Mesothelial cell of epicardium (in vitro differentiated cells): ENCODE measurements around the gene ABI2. TPM values are rescaled to one million over a fixed set of nuclear protein-coding genes. Genes with fewer than 3 reads are reported as not detected.

Source experiments
- DNase-seq, 2 experiments: peaks; one replicate each; pipeline ENCODE4 v3.0.0; 2021; ENCODE audit warnings: low spot score in 2 of 2; ENCODE audit not compliant: unreplicated experiment in 2 of 2
- H3K27ac Mint-ChIP-seq: 2 replicates; pipeline ENCODE4 v1.8.0; 2021; ENCODE audit warnings: mixed read lengths
- H3K27me3 Mint-ChIP-seq: 2 replicates; pipeline ENCODE4 v1.8.0; 2021; ENCODE audit warnings: low read depth, mixed read lengths
- H3K36me3 Mint-ChIP-seq: 2 replicates; pipeline ENCODE4 v1.8.0; 2021; ENCODE audit warnings: mixed read lengths
- H3K4me1 Mint-ChIP-seq: 2 replicates; pipeline ENCODE4 v1.8.0; 2021; ENCODE audit warnings: mixed read lengths
- H3K4me3 Mint-ChIP-seq: 2 replicates; pipeline ENCODE4 v1.8.0; 2021; ENCODE audit warnings: mild to moderate bottlenecking, moderate library complexity, mixed read lengths
- H3K9me3 Mint-ChIP-seq: 2 replicates; pipeline ENCODE4 v1.8.0; 2021; ENCODE audit warnings: mixed read lengths
- total RNA-seq: library from RNA; stranded (reverse); gene quantifications from 3 replicates; pipeline ENCODE4 v1.2.1, GENCODE V29; 2021
- TF ChIP-seq, protein P1 (sequence below): fragments of 200-600 bp; sonication (generic); IDR thresholded peaks from one replicate; pipeline ENCODE4 v1.5.0; 2021; ENCODE audit warnings: antibody characterized with exemption; ENCODE audit not compliant: unreplicated experiment

The ABI2 gene
- total RNA-seq, 1 donor from 2014 or later, result 118 TPM

DNA sequence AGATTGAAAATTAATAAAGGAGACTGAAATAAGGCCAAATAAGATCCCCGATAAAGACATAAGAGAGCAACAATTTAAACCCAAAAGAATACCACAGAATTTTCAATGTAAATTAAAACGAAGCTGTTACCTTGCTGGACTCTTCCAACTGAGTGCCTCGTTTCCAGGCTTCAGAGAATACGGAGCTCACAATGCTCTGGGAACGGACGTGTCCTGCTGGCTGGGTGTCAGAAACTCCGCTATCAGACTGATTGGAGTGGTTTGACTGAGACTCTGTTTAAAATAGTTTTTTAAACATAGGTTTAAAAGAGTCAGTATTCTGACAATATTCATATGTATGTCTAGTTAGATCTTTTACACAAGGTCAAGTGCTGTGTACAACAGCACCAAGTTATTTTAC lies 116.5 kb downstream of the ABI2 start:
- Mint-ChIP-seq H3K4me1 (peaks cover 12% of the 10 kb centered on the region), H3K27me3 (no peaks in the 10 kb centered on the region), H3K36me3 (peaks cover 20% of the 10 kb centered on the region), H3K9me3 (no peaks in the 10 kb centered on the region), H3K27ac (no peak overlapping the region), H3K4me3 (no peak overlapping the region)
- TF ChIP-seq, protein P1, sequence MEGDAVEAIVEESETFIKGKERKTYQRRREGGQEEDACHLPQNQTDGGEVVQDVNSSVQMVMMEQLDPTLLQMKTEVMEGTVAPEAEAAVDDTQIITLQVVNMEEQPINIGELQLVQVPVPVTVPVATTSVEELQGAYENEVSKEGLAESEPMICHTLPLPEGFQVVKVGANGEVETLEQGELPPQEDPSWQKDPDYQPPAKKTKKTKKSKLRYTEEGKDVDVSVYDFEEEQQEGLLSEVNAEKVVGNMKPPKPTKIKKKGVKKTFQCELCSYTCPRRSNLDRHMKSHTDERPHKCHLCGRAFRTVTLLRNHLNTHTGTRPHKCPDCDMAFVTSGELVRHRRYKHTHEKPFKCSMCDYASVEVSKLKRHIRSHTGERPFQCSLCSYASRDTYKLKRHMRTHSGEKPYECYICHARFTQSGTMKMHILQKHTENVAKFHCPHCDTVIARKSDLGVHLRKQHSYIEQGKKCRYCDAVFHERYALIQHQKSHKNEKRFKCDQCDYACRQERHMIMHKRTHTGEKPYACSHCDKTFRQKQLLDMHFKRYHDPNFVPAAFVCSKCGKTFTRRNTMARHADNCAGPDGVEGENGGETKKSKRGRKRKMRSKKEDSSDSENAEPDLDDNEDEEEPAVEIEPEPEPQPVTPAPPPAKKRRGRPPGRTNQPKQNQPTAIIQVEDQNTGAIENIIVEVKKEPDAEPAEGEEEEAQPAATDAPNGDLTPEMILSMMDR, result no peak
- DNase-seq, result no peak

DNA sequence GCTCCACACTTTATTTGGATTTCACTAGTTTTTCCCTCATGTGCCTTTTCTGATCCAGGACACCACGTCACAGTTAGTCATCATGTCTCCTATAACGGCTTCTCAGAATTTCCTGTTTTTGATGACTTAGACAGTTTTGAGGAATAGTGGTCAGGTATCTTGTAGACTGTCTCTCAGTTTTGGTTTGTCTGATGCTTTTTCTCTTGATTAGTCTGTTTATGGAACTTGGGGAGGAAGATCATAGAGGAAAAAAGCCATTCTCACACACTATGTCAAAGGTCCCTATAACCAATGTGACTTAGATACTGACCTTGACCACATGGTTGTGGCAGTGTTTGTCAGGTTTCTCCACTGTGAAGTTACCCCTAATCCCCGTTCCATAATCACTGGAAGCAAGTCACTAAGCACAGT lies 117.9 kb downstream of the ABI2 start:
- H3K4me3 Mint-ChIP-seq, result no peak overlapping the region
- TF ChIP-seq, protein P1, result no peak
- no peaks in the 10 kb centered on the region for H3K9me3 Mint-ChIP-seq
- no peak for DNase-seq
- H3K4me1 Mint-ChIP-seq, result peaks cover 20% of the 10 kb centered on the region
- H3K27me3 Mint-ChIP-seq, result no peaks in the 10 kb centered on the region
- peaks cover 20% of the 10 kb centered on the region for H3K36me3 Mint-ChIP-seq
- H3K27ac Mint-ChIP-seq, result no peak overlapping the region

DNA sequence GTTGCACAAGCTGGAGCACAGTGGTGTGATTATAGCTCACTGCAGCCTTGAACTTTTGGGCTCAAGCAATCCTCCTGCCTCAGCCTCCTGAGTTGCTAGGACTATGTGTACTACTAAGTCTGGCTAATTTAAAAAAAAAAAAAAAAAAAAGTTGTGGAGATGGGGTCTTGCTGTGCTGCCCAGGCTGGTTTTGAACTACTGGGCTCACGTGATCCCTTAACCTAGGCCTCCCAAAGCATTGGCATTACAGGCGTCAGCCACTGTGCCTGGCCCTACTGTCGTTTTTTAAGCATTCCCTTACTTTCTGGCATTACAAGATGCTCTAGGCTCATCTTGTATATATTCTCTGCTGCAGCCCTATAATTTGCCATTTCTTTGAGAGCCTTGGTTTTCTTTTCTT lies 118.6 kb downstream of the ABI2 start:
- H3K4me1 Mint-ChIP-seq, result peaks cover 25% of the 10 kb centered on the region
- H3K9me3 Mint-ChIP-seq, result no peaks in the 10 kb centered on the region
- H3K27ac Mint-ChIP-seq, result no peak overlapping the region
- TF ChIP-seq, protein P1, result no peak
- no peaks in the 10 kb centered on the region for H3K27me3 Mint-ChIP-seq
- H3K4me3 Mint-ChIP-seq, result no peak overlapping the region
- H3K36me3 Mint-ChIP-seq, result peaks cover 17% of the 10 kb centered on the region
- DNase-seq, result no peak

DNA sequence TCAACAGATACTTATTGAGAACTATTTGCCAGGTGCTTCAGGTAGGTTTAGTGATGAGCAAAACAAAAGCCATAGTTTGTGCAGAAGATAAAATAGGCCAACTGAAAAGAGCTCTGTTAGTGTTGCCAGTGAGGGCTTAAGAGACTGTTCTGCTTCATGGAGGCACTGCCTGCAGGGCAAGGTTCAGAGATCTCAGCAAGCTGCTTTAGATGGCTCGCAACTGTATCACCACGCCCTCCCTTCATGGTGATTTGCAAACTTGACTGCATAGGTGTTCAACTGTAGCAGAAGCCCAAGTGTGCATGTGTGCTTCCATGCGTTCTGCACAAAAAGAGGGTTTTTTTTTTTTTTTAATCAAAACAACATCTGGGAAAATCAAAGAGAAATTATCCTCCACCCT lies 122.4 kb downstream of the ABI2 start:
- H3K27ac Mint-ChIP-seq, result no peak overlapping the region
- DNase-seq, result no peak
- no peaks in the 10 kb centered on the region for H3K27me3 Mint-ChIP-seq
- H3K4me1 Mint-ChIP-seq, result peaks cover 20% of the 10 kb centered on the region
- no peak overlapping the region for H3K4me3 Mint-ChIP-seq
- TF ChIP-seq, protein P1, result no peak
- no peaks in the 10 kb centered on the region for H3K9me3 Mint-ChIP-seq
- H3K36me3 Mint-ChIP-seq, result peaks cover 15% of the 10 kb centered on the region

DNA sequence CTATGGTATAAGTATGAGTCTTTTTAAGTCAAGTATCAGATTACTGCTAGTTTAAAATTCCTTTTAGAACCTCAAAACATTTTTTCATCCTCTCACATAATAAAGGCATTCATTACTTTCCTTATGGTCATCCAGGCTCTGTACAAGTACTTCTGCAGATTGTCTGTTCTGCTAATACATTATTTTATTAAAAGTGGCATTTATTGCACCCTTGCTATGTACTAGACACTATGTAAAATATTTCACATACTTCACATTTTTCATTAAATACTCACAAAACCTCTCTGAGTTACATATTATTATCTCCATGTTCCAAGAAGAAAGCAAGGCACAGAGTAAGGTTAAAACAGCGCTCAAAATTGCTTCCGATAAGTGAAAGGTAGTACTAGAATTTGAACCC lies 122.8 kb downstream of the ABI2 start:
- Mint-ChIP-seq H3K9me3 (no peaks in the 10 kb centered on the region), H3K27ac (peak overlapping the region; percentile 81), H3K4me3 (no peak overlapping the region), H3K36me3 (peaks cover 13% of the 10 kb centered on the region), H3K4me1 (peaks cover 20% of the 10 kb centered on the region), H3K27me3 (no peaks in the 10 kb centered on the region)
- no peak for DNase-seq
- TF ChIP-seq, protein P1, result no peak

DNA sequence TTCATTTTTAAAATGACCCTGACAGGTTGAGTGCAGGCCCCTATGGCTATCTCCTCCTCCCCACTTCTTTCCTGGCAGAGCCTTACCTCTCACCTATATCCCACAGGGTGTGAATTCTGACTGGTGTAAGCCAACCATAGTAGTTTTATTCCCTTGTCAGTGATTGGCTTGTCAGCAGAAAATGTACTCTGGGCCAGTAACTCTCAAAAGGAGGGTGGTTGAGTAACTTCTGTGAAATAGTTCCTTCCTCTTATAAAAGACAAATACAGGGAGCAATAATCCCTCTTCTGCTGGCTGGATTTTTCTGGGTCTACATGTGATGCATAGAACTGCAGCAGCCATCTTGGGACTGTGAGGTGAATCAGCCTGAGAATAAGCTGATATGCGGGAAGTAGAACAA lies 123.5 kb downstream of the ABI2 start:
- no peaks in the 10 kb centered on the region for H3K27me3 Mint-ChIP-seq
- no peak for DNase-seq
- H3K27ac Mint-ChIP-seq, result peak overlapping the region; percentile 81
- TF ChIP-seq, protein P1, result no peak
- no peaks in the 10 kb centered on the region for H3K9me3 Mint-ChIP-seq
- H3K36me3 Mint-ChIP-seq, result peaks cover 7% of the 10 kb centered on the region
- H3K4me3 Mint-ChIP-seq, result no peak overlapping the region
- peaks cover 20% of the 10 kb centered on the region for H3K4me1 Mint-ChIP-seq
